ENCODE results near the gene CHRNA9. TPM values are rescaled to one million over a fixed set of nuclear protein-coding genes. Genes with fewer than 3 reads are reported as not detected.
A peak's percentile ranks its signal among the peaks of the same experiment; 100 is the strongest.

The CHRNA9 gene
- total and polyA plus RNA-seq, 4 experiments from 2014 or later = not detected

DNA sequence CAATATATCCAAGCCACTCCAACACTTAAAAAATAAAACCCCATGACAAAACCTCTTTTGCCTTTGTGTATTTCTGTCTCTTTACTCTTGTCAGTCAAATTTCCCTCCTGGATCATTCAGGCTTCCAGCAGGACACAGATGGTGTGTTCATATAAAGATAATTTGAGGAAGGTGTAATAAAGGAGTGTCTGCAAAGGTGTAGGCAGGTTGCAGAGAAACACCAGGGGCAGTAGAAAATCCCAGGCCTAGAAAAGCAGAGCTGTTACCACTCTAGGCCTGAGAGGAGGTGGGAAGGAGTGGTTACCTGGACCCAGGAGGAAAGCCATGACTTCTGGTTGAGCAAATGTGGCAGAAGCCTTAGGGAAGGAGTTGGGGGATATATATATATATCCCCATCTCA lies 28.8 kb downstream of the CHRNA9 start:
- Mint-ChIP-seq H3K4me1 (no peaks in the 10 kb centered on the region), H3K36me3 (no peaks in the 10 kb centered on the region), H3K27ac (no peak overlapping the region), H3K4me3 (no peak overlapping the region), H3K9me3 (peaks cover 0 to 4% (median 0%) of the 10 kb centered on the region in 8 donors), H3K27me3 (peaks cover 0 to 5% of the 10 kb centered on the region in 2 donors)
- intact Hi-C loops (cut with micrococcal nuclease) = no loop called here
- POLR2A ChIA-PET (ENCODE audit: partially characterized antibody) = no interaction called here
- H3K9me3 ChIP-seq (ENCODE audit: control insufficient read depth in 1 of 2, low read length in 2 of 2) = no peaks in the 10 kb centered on the region
- H3K27me3 ChIP-seq (ENCODE audit: insufficient read depth, low read length) = no peaks in the 10 kb centered on the region
- no peak overlapping the region for H3K27ac ChIP-seq (ENCODE audit: low read depth, low read length)
- CTCF ChIA-PET (ENCODE audit: partially characterized antibody) = no interaction called here
- no peak for DNase-seq
- no peaks in the 10 kb centered on the region for H3K36me3 ChIP-seq (ENCODE audit: insufficient read depth, low read length)
- H3K4me1 ChIP-seq (ENCODE audit: insufficient read depth, low read length) = no peaks in the 10 kb centered on the region
- no peak overlapping the region for H3K4me3 ChIP-seq (ENCODE audit: low read length in 2 of 2)

DNA sequence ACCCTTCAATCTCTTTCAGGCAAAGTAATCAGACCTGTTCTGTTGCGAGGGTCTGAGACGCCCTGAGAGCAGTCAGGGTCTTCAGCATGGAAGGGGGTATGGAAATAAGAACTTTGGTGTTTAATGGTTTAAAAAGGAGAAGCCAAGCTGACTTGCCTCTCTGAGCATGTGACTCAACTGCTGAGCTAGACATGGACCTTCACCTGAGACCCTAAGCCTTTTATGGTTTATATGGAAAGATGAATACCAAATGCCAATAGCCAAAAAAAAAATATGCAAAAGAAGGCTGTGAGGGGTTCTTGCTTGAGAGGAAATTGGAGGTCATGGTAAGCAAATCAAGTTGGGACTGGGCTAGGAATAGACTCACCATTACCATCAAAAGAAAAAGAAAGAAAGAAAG lies 30.6 kb downstream of the CHRNA9 start:
- CTCF ChIA-PET (ENCODE audit: partially characterized antibody) = no interaction called here
- no peak overlapping the region for H3K4me3 ChIP-seq (ENCODE audit: low read length in 2 of 2)
- DNase-seq = no peak
- Mint-ChIP-seq H3K27ac (no peak overlapping the region), H3K9me3 (peaks cover 0 to 4% (median 0%) of the 10 kb centered on the region in 8 donors), H3K36me3 (no peaks in the 10 kb centered on the region), H3K27me3 (peaks cover 0 to 5% of the 10 kb centered on the region in 2 donors), H3K4me1 (no peaks in the 10 kb centered on the region), H3K4me3 (no peak overlapping the region)
- POLR2A ChIA-PET (ENCODE audit: partially characterized antibody) = no interaction called here
- no peaks in the 10 kb centered on the region for H3K4me1 ChIP-seq (ENCODE audit: insufficient read depth, low read length)
- H3K27me3 ChIP-seq (ENCODE audit: insufficient read depth, low read length) = no peaks in the 10 kb centered on the region
- H3K9me3 ChIP-seq (ENCODE audit: control insufficient read depth in 1 of 2, low read length in 2 of 2) = no peaks in the 10 kb centered on the region
- intact Hi-C loops (cut with micrococcal nuclease) = no loop called here
- H3K27ac ChIP-seq (ENCODE audit: low read depth, low read length) = no peak overlapping the region
- H3K36me3 ChIP-seq (ENCODE audit: insufficient read depth, low read length) = no peaks in the 10 kb centered on the region

DNA sequence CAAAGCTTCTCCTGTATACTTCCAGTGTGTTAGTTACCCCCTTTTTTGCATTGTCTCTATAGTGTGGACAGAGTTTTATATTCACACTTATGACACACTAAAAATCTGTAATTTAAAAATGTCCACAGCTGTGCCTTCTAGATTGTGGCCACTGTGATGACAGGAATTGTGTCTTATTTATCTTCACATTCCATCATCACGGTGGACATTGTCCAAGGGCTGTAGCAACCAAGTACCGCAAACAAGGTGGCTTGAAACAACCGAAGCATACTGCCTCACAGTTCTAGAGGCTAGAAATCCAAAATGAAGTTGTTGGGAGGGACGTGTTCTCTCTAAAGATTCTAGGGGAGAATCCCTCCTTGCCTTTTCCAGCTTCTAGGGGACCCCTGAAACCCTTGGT lies 32.3 kb downstream of the CHRNA9 start:
- Mint-ChIP-seq H3K9me3 (peaks cover 0 to 4% (median 0%) of the 10 kb centered on the region in 8 donors), H3K36me3 (no peaks in the 10 kb centered on the region), H3K4me1 (no peaks in the 10 kb centered on the region), H3K27me3 (peaks cover 0 to 5% of the 10 kb centered on the region in 2 donors), H3K4me3 (no peak overlapping the region), H3K27ac (no peak overlapping the region)
- no peak overlapping the region for H3K27ac ChIP-seq (ENCODE audit: low read depth, low read length)
- intact Hi-C loops (cut with micrococcal nuclease) = no loop called here
- no peaks in the 10 kb centered on the region for H3K36me3 ChIP-seq (ENCODE audit: insufficient read depth, low read length)
- H3K4me3 ChIP-seq (ENCODE audit: low read length in 2 of 2) = no peak overlapping the region
- ChIA-PET POLR2A (ENCODE audit: partially characterized antibody) (no interaction called here), CTCF (ENCODE audit: partially characterized antibody) (no interaction called here)
- no peaks in the 10 kb centered on the region for H3K9me3 ChIP-seq (ENCODE audit: control insufficient read depth in 1 of 2, low read length in 2 of 2)
- H3K27me3 ChIP-seq (ENCODE audit: insufficient read depth, low read length) = no peaks in the 10 kb centered on the region
- DNase-seq = no peak
- H3K4me1 ChIP-seq (ENCODE audit: insufficient read depth, low read length) = no peaks in the 10 kb centered on the region

DNA sequence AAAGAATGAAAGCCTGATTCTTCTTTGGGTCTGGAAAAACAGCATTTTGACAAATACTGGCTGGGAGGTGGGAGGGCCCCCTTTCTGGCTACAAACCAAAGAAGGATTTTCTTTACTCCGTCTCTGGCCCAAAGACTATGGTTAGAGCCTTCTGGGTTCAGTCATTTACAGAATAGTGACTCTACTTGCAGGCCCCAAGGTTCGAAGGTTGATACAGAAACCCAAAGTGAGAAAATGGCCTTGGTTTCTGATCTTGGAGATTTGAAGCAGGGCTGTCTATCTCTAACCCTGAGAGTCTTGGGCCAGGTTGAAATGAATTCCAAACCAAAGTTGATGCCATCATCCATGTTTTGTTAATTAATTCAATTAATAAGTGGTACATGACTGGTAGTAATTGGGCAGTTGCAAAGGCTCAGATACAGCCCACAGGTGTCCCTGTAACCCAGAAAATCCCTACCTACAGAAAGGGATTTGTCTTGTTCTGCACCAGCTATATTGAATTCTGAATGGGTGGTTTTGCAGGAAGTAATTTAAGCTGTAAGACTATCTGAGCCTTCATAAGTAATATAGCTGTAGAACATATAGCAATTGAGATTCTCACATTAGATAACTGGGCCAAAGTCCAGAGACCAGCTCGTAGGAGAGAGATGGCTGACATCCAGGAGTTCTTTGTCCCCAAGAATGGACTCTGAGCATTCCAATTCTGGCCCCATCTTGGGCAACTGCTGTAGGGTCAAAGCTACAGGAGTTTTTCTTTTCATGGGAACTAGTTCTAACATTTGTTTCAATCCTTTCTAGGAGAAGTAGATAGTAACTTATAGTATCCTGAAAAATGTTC lies 34.5 kb downstream of the CHRNA9 start:
- no peaks in the 10 kb centered on the region for H3K4me1 Mint-ChIP-seq
- H3K4me1 ChIP-seq (ENCODE audit: insufficient read depth, low read length) = no peaks in the 10 kb centered on the region
- H3K4me3 ChIP-seq (ENCODE audit: low read length in 2 of 2) = no peak overlapping the region
- peaks cover 0 to 5% of the 10 kb centered on the region in 2 donors for H3K27me3 Mint-ChIP-seq
- no peaks in the 10 kb centered on the region for H3K9me3 ChIP-seq (ENCODE audit: control insufficient read depth in 1 of 2, low read length in 2 of 2)
- POLR2A ChIA-PET (ENCODE audit: partially characterized antibody) = no interaction called here
- no peaks in the 10 kb centered on the region for H3K27me3 ChIP-seq (ENCODE audit: insufficient read depth, low read length)
- no peak for DNase-seq
- CTCF ChIA-PET (ENCODE audit: partially characterized antibody) = no interaction called here
- H3K9me3 Mint-ChIP-seq = no peaks in the 10 kb centered on the region
- H3K36me3 Mint-ChIP-seq = no peaks in the 10 kb centered on the region
- H3K4me3 Mint-ChIP-seq = no peak overlapping the region
- intact Hi-C loops (cut with micrococcal nuclease) = no loop called here
- no peaks in the 10 kb centered on the region for H3K36me3 ChIP-seq (ENCODE audit: insufficient read depth, low read length)
- no peak overlapping the region for H3K27ac Mint-ChIP-seq
- H3K27ac ChIP-seq (ENCODE audit: low read depth, low read length) = no peak overlapping the region

DNA sequence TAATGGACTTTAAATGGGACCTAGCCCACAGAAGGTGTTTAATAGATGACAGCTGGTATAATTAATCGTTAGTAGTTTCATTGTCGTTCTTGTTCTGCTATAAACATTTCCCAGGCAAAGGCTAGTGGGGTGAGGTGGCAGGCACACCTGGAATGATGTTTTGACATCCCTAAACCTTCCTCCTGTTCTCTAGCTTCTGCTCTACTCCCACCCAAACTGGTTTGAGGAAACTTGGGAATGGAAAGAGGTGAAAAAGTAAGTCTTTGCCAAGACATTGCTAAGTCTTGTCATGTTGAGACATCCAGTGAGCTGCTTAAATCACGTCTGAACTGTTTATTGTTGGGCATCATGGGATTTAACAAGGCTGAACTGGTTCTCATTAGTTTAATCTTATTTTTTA lies 37.5 kb downstream of the CHRNA9 start:
- ChIA-PET CTCF (ENCODE audit: partially characterized antibody) (no interaction called here), POLR2A (ENCODE audit: partially characterized antibody) (no interaction called here)
- DNase-seq = no peak
- intact Hi-C loops (cut with micrococcal nuclease) = no loop called here
- Histone ChIP-seq H3K36me3 (ENCODE audit: insufficient read depth, low read length) (no peaks in the 10 kb centered on the region), H3K4me3 (ENCODE audit: low read length in 2 of 2) (no peak overlapping the region), H3K27ac (ENCODE audit: low read depth, low read length) (no peak overlapping the region), H3K9me3 (ENCODE audit: control insufficient read depth in 1 of 2, low read length in 2 of 2) (no peaks in the 10 kb centered on the region), H3K4me1 (ENCODE audit: insufficient read depth, low read length) (no peaks in the 10 kb centered on the region), H3K27me3 (ENCODE audit: insufficient read depth, low read length) (no peaks in the 10 kb centered on the region)
- Mint-ChIP-seq H3K27me3 (no peaks in the 10 kb centered on the region), H3K4me1 (no peaks in the 10 kb centered on the region), H3K36me3 (no peaks in the 10 kb centered on the region), H3K27ac (no peak overlapping the region), H3K9me3 (no peaks in the 10 kb centered on the region), H3K4me3 (no peak overlapping the region)

DNA sequence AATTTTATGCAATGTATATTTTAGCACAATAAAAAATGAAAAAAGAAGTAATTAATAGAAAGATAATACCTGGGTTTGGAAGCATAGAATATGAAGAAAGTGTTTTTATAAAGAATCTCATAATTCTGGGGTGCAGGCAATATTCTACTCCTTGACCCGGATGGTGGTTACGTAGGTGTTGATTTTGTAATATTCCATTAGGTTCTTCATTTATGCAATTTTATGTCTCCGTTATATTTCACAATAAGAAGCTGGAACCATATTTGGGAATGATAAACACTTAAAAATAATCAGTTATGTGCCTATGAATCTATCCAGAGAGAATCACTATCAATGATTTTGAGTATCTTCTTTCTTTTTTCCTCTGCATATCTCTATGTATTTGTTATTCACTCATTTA lies 38.5 kb downstream of the CHRNA9 start:
- Histone ChIP-seq H3K4me3 (ENCODE audit: low read length in 2 of 2) (no peak overlapping the region), H3K36me3 (ENCODE audit: insufficient read depth, low read length) (no peaks in the 10 kb centered on the region), H3K27ac (ENCODE audit: low read depth, low read length) (no peak overlapping the region), H3K27me3 (ENCODE audit: insufficient read depth, low read length) (no peaks in the 10 kb centered on the region), H3K9me3 (ENCODE audit: control insufficient read depth in 1 of 2, low read length in 2 of 2) (no peaks in the 10 kb centered on the region), H3K4me1 (ENCODE audit: insufficient read depth, low read length) (no peaks in the 10 kb centered on the region)
- POLR2A ChIA-PET (ENCODE audit: partially characterized antibody) = no interaction called here
- intact Hi-C loops (cut with micrococcal nuclease) = no loop called here
- CTCF ChIA-PET (ENCODE audit: partially characterized antibody) = no interaction called here
- H3K27me3 Mint-ChIP-seq = no peaks in the 10 kb centered on the region
- no peak overlapping the region for H3K27ac Mint-ChIP-seq
- no peaks in the 10 kb centered on the region for H3K36me3 Mint-ChIP-seq
- H3K4me3 Mint-ChIP-seq = no peak overlapping the region
- no peaks in the 10 kb centered on the region for H3K4me1 Mint-ChIP-seq
- no peaks in the 10 kb centered on the region for H3K9me3 Mint-ChIP-seq
- no peak for DNase-seq

DNA sequence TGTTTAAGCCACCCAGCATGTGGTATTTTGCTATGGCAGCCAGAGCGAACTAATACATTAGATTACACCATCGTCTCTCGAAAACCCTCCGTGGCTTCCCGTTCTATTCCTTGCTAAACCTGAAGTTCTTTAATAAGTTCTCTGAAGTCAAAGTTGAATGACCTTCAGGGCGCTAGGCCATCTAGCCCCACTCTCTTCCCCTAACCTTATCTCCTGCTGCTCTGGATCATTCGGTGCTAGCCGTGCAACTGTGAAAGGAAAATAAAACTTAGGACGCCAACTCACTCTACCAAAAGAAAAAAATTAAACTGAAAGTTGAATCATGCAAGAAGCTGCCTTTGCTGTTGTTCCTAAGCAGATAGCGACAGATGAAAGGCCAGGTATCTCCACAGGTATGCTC lies 40.0 kb downstream of the CHRNA9 start:
- Mint-ChIP-seq H3K36me3 (no peaks in the 10 kb centered on the region), H3K9me3 (no peaks in the 10 kb centered on the region), H3K27ac (peak overlapping the region in 1 of 7 donors; percentile 61), H3K27me3 (no peaks in the 10 kb centered on the region), H3K4me1 (no peaks in the 10 kb centered on the region), H3K4me3 (no peak overlapping the region)
- Histone ChIP-seq H3K4me3 (ENCODE audit: low read length in 2 of 2) (no peak overlapping the region), H3K27ac (ENCODE audit: low read depth, low read length) (no peak overlapping the region), H3K36me3 (ENCODE audit: insufficient read depth, low read length) (no peaks in the 10 kb centered on the region), H3K27me3 (ENCODE audit: insufficient read depth, low read length) (no peaks in the 10 kb centered on the region), H3K9me3 (ENCODE audit: control insufficient read depth in 1 of 2, low read length in 2 of 2) (no peaks in the 10 kb centered on the region), H3K4me1 (ENCODE audit: insufficient read depth, low read length) (no peaks in the 10 kb centered on the region)
- DNase-seq = no peak
- POLR2A ChIA-PET (ENCODE audit: partially characterized antibody) = no interaction called here
- intact Hi-C loops (cut with micrococcal nuclease) = no loop called here
- CTCF ChIA-PET (ENCODE audit: partially characterized antibody) = no interaction called here

DNA sequence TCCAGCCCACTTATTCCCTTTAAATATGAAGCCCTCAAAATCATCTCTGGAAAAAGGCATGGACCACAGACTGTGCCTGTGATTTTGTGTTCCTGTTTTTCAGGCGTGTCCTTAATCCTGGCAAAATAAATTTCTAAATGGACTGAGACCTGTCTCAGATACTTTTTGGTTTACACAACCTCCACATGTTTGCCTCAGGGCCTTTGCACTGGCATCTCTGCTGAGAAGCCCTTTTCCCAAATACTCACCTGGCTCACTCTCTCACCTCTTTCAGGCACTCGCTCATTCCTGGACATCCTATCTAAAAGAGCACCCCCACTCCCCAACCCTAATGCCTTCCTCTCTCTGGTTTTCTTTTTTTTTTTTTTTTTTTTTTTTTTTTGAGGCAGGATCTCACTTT lies 40.5 kb downstream of the CHRNA9 start:
- Mint-ChIP-seq H3K4me3 (no peak overlapping the region), H3K9me3 (no peaks in the 10 kb centered on the region), H3K27me3 (no peaks in the 10 kb centered on the region), H3K27ac (no peak overlapping the region), H3K4me1 (no peaks in the 10 kb centered on the region), H3K36me3 (no peaks in the 10 kb centered on the region)
- Histone ChIP-seq H3K9me3 (ENCODE audit: control insufficient read depth in 1 of 2, low read length in 2 of 2) (no peaks in the 10 kb centered on the region), H3K4me1 (ENCODE audit: insufficient read depth, low read length) (no peaks in the 10 kb centered on the region), H3K27me3 (ENCODE audit: insufficient read depth, low read length) (no peaks in the 10 kb centered on the region), H3K27ac (ENCODE audit: low read depth, low read length) (no peak overlapping the region), H3K36me3 (ENCODE audit: insufficient read depth, low read length) (no peaks in the 10 kb centered on the region), H3K4me3 (ENCODE audit: low read length in 2 of 2) (no peak overlapping the region)
- CTCF ChIA-PET (ENCODE audit: partially characterized antibody) = no interaction called here
- intact Hi-C loops (cut with micrococcal nuclease) = no loop called here
- no peak for DNase-seq
- POLR2A ChIA-PET (ENCODE audit: partially characterized antibody) = no interaction called here
